ENCODE measurements around the gene SIRT4. TPM values are rescaled to one million over a fixed set of nuclear protein-coding genes. Genes with fewer than 3 reads are reported as not detected.

Gene SIRT4
- total and polyA plus RNA-seq, 2 of the 13 experiments (the other 11 are each of a cell fraction or from before 2014, with no cell fraction given), result 3.4 to 5.8 TPM

- TF ChIP-seq, protein P1, sequence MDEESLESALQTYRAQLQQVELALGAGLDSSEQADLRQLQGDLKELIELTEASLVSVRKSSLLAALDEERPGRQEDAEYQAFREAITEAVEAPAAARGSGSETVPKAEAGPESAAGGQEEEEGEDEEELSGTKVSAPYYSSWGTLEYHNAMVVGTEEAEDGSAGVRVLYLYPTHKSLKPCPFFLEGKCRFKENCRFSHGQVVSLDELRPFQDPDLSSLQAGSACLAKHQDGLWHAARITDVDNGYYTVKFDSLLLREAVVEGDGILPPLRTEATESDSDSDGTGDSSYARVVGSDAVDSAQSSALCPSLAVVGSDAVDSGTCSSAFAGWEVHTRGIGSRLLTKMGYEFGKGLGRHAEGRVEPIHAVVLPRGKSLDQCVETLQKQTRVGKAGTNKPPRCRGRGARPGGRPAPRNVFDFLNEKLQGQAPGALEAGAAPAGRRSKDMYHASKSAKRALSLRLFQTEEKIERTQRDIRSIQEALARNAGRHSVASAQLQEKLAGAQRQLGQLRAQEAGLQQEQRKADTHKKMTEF (CRISPR knock-in tag; IDR thresholded peaks at IDR 0.05), result peak; percentile 28; the same call in 1 of the 2 replicates
- TF ChIP-seq, protein P2, sequence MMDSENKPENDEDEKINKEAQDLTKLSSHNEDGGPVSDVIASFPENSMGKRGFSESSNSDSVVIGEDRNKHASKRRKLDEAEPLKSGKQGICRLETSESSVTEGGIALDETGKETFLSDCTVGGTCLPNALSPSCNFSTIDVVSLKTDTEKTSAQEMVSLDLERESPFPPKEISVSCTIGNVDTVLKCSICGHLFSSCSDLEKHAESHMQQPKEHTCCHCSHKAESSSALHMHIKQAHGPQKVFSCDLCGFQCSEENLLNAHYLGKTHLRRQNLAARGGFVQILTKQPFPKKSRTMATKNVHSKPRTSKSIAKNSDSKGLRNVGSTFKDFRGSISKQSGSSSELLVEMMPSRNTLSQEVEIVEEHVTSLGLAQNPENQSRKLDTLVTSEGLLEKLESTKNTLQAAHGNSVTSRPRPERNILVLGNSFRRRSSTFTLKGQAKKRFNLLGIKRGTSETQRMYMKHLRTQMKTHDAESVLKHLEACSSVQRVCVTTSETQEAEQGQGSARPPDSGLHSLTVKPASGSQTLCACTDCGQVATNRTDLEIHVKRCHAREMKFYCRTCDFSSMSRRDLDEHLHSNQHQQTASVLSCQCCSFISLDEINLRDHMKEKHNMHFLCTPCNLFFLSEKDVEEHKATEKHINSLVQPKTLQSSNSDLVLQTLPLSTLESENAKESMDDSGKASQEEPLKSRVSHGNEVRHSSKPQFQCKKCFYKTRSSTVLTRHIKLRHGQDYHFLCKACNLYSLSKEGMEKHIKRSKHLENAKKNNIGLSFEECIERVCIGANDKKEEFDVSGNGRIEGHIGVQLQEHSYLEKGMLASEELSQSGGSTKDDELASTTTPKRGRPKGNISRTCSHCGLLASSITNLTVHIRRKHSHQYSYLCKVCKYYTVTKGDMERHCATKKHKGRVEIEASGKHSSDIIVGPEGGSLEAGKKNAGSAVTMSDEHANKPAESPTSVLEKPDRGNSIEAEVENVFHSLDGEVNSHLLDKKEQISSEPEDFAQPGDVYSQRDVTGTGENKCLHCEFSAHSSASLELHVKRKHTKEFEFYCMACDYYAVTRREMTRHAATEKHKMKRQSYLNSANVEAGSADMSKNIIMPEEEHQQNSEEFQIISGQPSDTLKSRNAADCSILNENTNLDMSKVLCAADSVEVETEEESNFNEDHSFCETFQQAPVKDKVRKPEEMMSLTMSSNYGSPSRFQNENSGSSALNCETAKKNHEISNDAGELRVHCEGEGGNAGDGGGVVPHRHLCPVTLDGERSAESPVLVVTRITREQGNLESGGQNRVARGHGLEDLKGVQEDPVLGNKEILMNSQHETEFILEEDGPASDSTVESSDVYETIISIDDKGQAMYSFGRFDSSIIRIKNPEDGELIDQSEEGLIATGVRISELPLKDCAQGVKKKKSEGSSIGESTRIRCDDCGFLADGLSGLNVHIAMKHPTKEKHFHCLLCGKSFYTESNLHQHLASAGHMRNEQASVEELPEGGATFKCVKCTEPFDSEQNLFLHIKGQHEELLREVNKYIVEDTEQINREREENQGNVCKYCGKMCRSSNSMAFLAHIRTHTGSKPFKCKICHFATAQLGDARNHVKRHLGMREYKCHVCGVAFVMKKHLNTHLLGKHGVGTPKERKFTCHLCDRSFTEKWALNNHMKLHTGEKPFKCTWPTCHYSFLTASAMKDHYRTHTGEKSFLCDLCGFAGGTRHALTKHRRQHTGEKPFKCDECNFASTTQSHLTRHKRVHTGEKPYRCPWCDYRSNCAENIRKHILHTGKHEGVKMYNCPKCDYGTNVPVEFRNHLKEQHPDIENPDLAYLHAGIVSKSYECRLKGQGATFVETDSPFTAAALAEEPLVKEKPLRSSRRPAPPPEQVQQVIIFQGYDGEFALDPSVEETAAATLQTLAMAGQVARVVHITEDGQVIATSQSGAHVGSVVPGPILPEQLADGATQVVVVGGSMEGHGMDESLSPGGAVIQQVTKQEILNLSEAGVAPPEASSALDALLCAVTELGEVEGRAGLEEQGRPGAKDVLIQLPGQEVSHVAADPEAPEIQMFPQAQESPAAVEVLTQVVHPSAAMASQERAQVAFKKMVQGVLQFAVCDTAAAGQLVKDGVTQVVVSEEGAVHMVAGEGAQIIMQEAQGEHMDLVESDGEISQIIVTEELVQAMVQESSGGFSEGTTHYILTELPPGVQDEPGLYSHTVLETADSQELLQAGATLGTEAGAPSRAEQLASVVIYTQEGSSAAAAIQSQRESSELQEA (CRISPR knock-in tag; IDR thresholded peaks at IDR 0.05; ENCODE audit: not compliant biosample characterization), result no peak
- 0 out of 2 replicates have a peak, but pooled peaks have one; percentile 15 for TF ChIP-seq FOSL2 (CRISPR knock-in tag; IDR thresholded peaks at IDR 0.05)
- TF ChIP-seq, protein P3, sequence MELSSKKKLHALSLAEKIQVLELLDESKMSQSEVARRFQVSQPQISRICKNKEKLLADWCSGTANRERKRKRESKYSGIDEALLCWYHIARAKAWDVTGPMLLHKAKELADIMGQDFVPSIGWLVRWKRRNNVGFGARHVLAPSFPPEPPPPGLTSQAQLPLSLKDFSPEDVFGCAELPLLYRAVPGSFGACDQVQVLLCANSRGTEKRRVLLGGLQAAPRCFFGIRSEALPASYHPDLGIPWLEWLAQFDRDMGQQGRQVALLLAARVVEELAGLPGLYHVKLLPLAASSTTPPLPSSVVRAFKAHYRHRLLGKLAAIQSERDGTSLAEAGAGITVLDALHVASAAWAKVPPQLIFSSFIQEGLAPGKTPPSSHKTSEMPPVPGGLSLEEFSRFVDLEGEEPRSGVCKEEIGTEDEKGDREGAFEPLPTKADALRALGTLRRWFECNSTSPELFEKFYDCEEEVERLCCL (CRISPR knock-in tag; IDR thresholded peaks at IDR 0.05; ENCODE audit: borderline replicate concordance), result no peak
- peak; percentile 70 for TF ChIP-seq TEAD3 (CRISPR knock-in tag; optimal IDR thresholded peaks at IDR 0.05; ENCODE audit: borderline replicate concordance)
- TF ChIP-seq STAG1 (CRISPR knock-in tag; IDR thresholded peaks at IDR 0.05), result 0 out of 2 replicates have a peak, but pooled peaks have one; percentile 12
- TF ChIP-seq, protein P4, sequence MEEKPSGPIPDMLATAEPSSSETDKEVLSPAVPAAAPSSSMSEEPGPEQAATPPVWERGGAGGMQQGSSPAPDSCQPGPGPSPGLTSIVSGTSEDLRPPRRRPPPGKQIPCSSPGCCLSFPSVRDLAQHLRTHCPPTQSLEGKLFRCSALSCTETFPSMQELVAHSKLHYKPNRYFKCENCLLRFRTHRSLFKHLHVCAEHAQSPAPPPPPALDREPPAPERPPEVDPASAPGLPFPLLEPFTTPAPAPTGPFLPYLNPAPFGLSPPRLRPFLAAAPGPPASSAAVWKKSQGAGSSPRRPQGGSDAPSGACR (CRISPR knock-in tag; IDR thresholded peaks at IDR 0.05), result no peak
- TF ChIP-seq ZNF761 (CRISPR knock-in tag; conservative IDR thresholded peaks at IDR 0.05), result no peak
- no peak for TF ChIP-seq ZNF451 (CRISPR knock-in tag; IDR thresholded peaks at IDR 0.05)
- TF ChIP-seq ZBTB38 (CRISPR knock-in tag; IDR thresholded peaks at IDR 0.05), result no peak
- no peak for TF ChIP-seq POLR2AphosphoS2 (IDR thresholded peaks at IDR 0.05; ENCODE audit: low read depth, low read length)
- TF ChIP-seq, protein P5, sequence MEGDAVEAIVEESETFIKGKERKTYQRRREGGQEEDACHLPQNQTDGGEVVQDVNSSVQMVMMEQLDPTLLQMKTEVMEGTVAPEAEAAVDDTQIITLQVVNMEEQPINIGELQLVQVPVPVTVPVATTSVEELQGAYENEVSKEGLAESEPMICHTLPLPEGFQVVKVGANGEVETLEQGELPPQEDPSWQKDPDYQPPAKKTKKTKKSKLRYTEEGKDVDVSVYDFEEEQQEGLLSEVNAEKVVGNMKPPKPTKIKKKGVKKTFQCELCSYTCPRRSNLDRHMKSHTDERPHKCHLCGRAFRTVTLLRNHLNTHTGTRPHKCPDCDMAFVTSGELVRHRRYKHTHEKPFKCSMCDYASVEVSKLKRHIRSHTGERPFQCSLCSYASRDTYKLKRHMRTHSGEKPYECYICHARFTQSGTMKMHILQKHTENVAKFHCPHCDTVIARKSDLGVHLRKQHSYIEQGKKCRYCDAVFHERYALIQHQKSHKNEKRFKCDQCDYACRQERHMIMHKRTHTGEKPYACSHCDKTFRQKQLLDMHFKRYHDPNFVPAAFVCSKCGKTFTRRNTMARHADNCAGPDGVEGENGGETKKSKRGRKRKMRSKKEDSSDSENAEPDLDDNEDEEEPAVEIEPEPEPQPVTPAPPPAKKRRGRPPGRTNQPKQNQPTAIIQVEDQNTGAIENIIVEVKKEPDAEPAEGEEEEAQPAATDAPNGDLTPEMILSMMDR (CRISPR knock-in tag; IDR thresholded peaks at IDR 0.05), result 0 out of 2 replicates have a peak, but pooled peaks have one; percentile 17
- no peak for TF ChIP-seq ZIK1 (CRISPR knock-in tag; IDR thresholded peaks at IDR 0.05; ENCODE audit: borderline replicate concordance, low read depth)
- no peak for TF ChIP-seq ZNF775 (CRISPR knock-in tag; IDR thresholded peaks at IDR 0.05; ENCODE audit: borderline replicate concordance)
Measured at GRCh38 chr12:120321382-120322202, 19.5 kb downstream of the SIRT4 start (continued).

Data from HepG2 (cell line).